HG03045 (cell line): ENCODE data around the gene WNT9B.
"Not testable (repeated sequence)": the region's sequence is repeated elsewhere in the genome, so short reads cannot be mapped to it uniquely, and the experiment has no call there.

ENCODE experiments used
- ATAC-seq: cut with Tn5 transposase; IDR thresholded peaks from one replicate; pipeline ENCODE4 v1.9.1; 2021; ENCODE audit warnings: mild to moderate bottlenecking, moderate library complexity; ENCODE audit not compliant: unreplicated experiment

The WNT9B gene

DNA sequence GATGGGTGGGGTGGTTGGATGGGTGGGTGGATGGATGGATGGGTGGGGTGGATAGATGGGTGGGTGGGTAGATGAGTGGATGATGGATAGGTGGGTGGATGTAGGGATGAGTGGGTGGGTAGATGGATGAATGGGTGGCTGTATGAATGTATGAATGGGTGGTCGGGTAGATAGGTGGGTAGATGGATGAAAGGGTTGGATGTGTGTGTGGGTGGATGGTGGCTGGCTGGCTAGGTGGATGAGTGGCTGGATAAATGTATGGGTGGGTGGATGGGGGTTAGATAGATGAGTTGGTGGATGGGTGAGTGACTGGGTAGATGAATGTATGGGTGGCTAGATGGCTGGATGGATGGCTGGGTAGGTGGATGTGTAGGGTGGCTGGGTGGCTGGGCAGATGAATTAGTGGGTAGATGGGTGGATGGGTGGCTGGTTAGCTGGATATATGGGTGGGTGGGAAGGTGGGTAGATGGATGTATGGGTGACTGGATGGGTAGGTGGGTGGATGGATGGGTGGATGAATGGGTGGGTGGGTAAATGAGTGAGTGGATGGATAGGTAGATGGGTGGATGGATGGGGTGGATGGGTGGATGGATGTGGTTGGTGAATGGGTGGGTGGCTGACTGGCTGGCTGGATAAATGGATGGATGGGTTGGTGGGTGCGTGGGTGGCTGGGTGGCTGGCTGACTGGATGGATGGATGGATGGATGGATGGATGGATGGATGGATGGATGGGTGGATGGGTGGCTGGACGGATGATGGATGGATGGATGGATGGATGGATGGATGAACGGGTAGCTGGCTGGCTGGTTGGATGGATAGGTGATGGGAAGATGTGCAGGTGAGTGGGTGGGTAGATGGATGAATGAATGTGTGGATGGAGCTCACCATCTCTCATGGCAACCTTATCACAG is 52.6 kb downstream of the WNT9B start:
- no peak for ATAC-seq

DNA sequence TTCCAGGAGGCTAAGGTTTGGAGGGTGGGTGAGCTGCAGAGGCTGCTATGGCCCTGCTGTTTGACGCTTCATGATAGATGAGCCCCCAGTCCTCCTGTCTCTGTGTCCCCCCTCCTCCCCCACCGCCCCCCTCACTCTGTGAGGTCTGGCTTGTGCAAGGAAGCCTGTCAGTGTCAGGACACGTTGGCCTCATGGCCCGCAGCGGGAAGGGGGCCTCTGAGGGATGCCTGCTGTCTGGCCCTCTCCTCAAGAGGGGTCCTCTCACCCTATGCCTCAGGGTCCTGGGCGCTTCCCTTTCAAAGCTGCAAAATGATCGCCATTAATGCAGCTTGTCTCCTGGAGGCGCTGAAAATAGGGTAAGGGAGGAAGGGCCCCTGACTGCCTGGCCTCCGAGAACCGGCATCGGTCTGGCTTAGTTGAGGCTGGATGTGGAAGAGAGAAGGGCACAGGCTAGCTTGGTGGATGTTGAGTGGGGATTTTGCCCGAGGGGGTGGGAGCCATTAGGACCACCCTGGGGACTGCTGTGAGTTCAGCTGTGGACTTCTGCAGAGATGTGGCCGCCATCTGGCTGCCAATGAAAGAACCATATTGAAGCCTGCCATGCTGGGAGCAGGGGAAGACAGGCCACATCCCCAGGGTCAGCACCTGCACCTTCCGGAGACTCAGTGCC is 56.8 kb downstream of the WNT9B start:
- no peak for ATAC-seq

DNA sequence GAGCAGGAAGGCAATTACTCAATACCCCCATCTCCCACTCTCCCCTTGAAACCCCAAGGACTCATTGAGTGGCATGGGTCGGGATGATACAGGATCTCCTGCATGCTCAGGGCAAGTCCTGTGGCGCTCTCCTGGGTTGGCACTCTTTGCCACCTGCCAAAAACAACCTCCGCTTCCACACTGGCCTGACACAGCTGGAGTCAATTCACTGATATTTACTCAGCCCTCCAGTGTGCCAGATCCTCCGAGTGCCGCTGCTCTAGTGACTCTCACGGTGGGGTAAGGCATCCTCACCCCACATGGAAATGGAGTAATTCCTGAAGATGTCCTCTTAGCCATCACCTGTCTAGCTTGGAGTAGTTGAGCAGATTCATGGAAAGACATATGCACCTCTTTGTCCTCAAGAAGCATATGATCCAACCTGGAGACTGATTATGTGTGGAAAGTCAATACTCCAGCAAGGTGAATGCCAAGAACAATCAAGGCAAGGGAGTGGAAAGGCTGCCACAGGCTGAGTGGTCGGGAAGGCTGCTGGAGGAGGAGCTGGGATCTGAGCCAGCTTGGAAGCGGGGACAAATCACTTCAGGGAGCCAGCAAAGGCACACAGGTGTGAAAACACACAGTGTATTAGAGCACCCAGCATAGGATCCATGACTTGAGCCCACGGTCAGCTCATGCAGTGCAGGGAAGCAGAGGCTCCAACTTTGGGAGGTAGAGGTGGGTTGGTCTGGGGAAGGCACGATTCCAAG is 59.0 kb downstream of the WNT9B start:
- no peak for ATAC-seq

DNA sequence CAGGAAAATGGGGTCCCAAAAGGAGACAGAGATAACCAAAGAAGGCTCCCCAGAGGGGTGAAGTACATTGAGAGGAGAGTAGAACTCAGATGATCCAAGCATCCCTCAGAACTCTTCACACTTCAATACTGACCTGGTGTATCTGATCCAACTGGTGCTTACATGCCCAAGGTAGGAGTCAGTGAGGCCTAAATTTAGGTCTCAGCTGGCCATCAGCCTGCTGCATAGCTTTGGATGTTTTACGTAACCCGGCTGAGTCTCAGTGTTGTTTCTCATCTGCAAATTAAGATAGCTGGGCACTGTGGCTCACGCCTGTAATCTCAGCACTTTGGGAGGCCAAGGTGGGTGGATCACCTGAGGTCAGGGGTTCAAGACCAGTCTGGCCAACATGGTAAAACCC is 59.9 kb downstream of the WNT9B start:
- ATAC-seq: no peak

- ATAC-seq: no peak
These were observed 64.2 kb downstream of the WNT9B start for GRCh38 chr17:46915596-46915995.

DNA sequence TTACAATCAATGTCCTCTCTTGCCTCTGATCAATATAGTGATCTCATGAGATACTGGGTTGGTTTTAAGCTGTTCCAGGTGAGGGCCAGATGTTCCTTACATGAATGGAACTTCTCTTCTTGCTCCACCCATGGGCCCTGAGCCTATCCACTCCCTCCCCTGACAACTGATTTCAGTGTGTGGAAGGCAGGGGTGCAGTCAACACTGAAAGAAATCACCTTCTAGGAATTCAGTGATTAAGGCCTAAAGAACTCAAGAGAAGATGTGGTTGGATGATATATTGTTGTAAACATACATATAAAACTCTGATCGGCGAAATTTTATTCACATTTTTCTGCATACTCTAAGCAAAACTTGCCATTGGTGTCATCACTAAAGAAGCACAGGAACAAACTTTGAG is 64.8 kb downstream of the WNT9B start:
- no peak for ATAC-seq

GRCh38 chr17:46916623-46917022 is 65.2 kb downstream of the WNT9B start:
- no peak for ATAC-seq

DNA sequence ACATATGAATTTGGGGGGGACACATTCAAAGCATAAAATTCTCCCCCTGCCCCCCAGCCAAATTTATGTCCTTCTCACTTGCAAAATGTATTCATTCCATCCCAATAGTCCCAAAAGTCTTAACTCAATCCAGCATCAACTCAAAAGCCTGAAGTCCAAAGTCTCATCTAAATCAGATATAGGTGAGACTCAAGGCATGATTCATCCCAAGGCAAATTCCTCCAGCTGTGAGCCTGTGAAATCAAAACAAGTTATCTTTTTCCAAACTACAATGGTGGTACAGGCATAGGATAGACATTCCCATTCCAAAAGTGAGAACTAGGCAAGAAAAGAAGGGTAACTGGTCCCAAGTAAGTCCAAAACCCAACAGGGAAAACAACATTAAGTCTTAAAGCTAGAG is 65.7 kb downstream of the WNT9B start:
- ATAC-seq: no peak

DNA sequence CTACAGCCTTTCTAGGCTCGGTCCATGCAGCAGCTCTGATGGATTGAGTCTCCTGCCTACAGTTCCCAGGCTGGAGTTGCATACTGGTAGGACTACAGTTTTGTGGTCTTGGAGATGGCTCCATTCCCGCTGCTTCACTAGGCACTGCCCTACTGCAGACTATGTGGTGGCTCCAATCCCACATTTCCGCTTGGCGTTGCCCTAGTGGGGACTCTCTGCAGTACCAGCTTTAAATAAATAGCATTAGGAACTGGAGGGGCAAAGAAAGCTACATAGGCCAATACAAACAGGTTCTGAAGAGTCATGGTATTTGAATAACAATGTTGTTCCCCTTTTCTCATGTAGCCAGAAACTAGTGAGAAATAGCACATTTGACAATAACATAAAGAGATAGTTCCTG is 66.1 kb downstream of the WNT9B start:
- ATAC-seq: no peak

DNA sequence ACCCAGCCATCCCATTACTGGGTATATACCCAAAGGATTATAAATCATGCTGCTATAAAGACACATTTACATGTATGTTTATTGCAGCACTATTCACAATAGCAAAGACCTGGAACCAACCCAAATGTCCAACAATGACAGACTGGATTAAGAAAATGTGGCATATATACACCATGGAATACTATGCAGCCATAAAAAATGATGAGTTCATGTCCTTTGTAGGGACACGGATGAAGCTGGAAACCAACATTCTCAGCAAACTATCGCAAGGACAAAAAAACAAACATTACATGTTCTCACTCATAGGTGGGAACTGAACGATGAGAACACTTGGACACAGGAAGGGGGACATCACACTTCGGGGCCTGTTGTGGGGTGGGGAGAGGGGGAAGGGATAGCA is 70.6 kb downstream of the WNT9B start:
- ATAC-seq: not testable (repeated sequence)

DNA sequence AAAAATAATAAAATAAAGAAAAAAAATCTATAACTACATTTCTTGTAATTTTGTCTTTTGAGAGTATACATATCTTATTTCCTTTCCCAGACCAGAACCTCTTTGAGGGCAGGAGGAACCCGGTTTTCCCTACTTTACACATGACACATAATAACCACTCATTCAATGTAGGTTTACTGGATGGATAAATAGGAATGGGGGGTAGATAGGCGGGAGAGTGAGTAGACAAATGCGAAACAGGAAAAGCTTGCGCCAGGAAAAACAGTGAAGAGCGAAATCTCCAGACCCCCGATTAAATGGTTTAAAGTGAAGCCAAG is 71.1 kb downstream of the WNT9B start:
- no peak for ATAC-seq

- ATAC-seq: peak; percentile 90
These were observed 71.6 kb downstream of the WNT9B start, which contains the start of gene GOSR2 for GRCh38 chr17:46922804-46923635. TSS of gene GOSR2 (plus strand) at chr17:46923160. CDS start at chr17:46923193, 33 bp downstream.

GRCh38 chr17:46925185-46925868 is 73.9 kb downstream of the WNT9B start:
- no peak for ATAC-seq

DNA sequence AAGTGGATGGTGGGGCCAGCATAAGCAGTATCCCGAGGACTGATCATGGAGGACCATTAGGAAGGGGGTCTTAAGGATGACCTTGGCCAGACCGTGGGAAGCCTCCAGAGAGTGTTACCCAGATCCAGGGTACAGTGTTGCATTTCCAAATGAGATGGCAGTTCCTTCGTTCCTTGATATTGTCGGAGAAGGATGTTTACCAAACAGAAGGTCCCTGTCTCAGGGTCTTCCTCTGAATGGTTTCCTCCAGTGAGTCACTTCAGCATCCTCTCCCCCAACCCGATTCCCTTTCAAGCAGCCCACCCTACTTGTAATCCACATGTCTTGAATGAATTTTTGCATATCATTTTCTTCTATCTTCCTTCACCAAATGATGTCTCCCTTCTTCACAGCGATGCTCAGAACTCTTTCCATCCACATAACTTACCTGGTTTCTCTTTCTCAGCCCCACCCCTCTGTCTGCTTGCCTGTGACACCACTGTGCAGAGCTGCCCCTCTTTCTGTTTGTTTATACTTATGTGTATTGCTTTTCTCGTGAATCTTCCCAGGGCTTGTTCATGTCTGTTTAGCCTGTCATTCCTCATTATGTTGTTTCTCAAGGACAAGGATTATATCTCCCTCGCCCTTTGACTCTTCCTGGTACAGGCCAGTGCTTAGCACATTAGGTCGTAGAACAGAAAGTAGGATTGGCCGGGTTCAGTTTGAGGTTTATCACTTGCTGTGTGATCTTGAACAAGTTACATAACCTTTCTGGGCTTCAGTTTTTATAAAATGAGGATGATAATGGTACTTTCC is 77.3 kb downstream of the WNT9B start:
- ATAC-seq: no peak

DNA sequence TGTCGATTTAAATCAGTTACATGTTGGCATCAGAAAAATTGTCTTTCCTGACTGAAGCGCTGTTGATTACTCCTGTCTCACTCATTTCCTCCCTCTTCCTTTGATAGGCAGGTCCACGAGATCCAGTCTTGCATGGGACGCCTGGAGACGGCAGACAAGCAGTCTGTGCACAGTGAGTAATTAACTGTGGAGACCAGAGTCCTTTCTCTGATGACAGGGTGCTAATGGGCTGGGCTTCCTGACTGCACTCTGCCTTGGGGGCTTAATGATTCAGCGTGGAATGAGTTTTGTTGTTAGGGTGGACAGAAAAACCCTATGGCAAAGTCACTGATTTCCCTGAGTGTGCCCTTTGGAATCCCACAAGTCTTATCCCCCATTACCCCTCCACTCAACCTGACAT is 78.0 kb downstream of the WNT9B start:
- ATAC-seq: no peak

DNA sequence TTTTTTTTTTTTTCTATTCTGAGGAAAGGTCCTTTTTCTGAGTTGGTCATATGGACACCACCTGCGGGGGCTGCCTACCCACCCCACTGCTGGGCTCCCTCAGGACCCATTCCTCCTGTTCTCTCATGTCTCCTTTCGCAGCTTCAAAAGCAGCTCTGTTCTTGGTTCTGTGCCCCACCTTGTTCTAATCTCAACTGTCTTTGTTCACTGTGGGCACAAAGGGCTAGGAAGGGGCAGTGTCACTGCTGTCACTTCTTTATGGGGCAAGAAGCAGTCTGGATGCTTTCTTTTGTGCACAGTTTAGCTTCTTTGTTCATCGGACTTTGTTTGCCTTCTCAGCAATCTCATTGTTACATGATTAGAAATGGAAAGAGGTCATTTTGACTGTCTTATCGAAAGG is 78.7 kb downstream of the WNT9B start:
- no peak for ATAC-seq

GRCh38 chr17:46931596-46931995 is 80.2 kb downstream of the WNT9B start:
- no peak for ATAC-seq

GRCh38 chr17:46935658-46936266 is 84.4 kb downstream of the WNT9B start:
- no peak for ATAC-seq
